Measurements from ENCODE around the gene ST6GALNAC2.
"Not testable (repeated sequence)": the region's sequence is repeated elsewhere in the genome, so short reads cannot be mapped to it uniquely, and the experiment has no call there.

Gene ST6GALNAC2

GRCh38 chr17:76534831-76535732 is 50.6 kb downstream of the ST6GALNAC2 start:
- Histone ChIP-seq H3K4me1 (ENCODE audit: control insufficient read depth, insufficient read depth, low read length) (peaks cover 4% of the 10 kb centered on the region), H3K9ac (ENCODE audit: low read depth, low read length) (no peak overlapping the region), H3K36me3 (ENCODE audit: control insufficient read depth, insufficient read depth, low read length) (no peaks in the 10 kb centered on the region), H3K9me3 (ENCODE audit: control insufficient read depth, insufficient read depth, low read length) (no peaks in the 10 kb centered on the region), H3K27me3 (ENCODE audit: control insufficient read depth, insufficient read depth, low read length) (peaks cover 31% of the 10 kb centered on the region), H3K4me3 (ENCODE audit: low read depth, low read length) (no peak overlapping the region)

GRCh38 chr17:76533640-76534359 is 51.9 kb downstream of the ST6GALNAC2 start:
- H3K27me3 ChIP-seq (ENCODE audit: control insufficient read depth, insufficient read depth, low read length), result peaks cover 21% of the 10 kb centered on the region
- not testable (repeated sequence) for H3K4me3 ChIP-seq (ENCODE audit: low read depth, low read length); H3K36me3 ChIP-seq (ENCODE audit: control insufficient read depth, insufficient read depth, low read length); H3K9me3 ChIP-seq (ENCODE audit: control insufficient read depth, insufficient read depth, low read length); H3K9ac ChIP-seq (ENCODE audit: low read depth, low read length); H3K4me1 ChIP-seq (ENCODE audit: control insufficient read depth, insufficient read depth, low read length)

- H3K27me3 ChIP-seq (ENCODE audit: control insufficient read depth, insufficient read depth, low read length), result peaks cover 13% of the 10 kb centered on the region
- no peak overlapping the region for H3K4me3 ChIP-seq (ENCODE audit: low read depth, low read length)
- no peaks in the 10 kb centered on the region for H3K9me3 ChIP-seq (ENCODE audit: control insufficient read depth, insufficient read depth, low read length)
- no peaks in the 10 kb centered on the region for H3K4me1 ChIP-seq (ENCODE audit: control insufficient read depth, insufficient read depth, low read length)
- H3K9ac ChIP-seq (ENCODE audit: low read depth, low read length), result no peak overlapping the region
- no peaks in the 10 kb centered on the region for H3K36me3 ChIP-seq (ENCODE audit: control insufficient read depth, insufficient read depth, low read length)
Observed at GRCh38 chr17:76532072-76532651, 53.5 kb downstream of the ST6GALNAC2 start.

- Histone ChIP-seq H3K36me3 (ENCODE audit: control insufficient read depth, insufficient read depth, low read length) (no peaks in the 10 kb centered on the region), H3K9ac (ENCODE audit: low read depth, low read length) (no peak overlapping the region), H3K4me1 (ENCODE audit: control insufficient read depth, insufficient read depth, low read length) (no peaks in the 10 kb centered on the region), H3K27me3 (ENCODE audit: control insufficient read depth, insufficient read depth, low read length) (peaks cover 7% of the 10 kb centered on the region), H3K4me3 (ENCODE audit: low read depth, low read length) (no peak overlapping the region), H3K9me3 (ENCODE audit: control insufficient read depth, insufficient read depth, low read length) (no peaks in the 10 kb centered on the region)
Observed at GRCh38 chr17:76531486-76532038, 54.1 kb downstream of the ST6GALNAC2 start.

GRCh38 chr17:76530811-76531485 is 54.7 kb downstream of the ST6GALNAC2 start:
- H3K9me3 ChIP-seq (ENCODE audit: control insufficient read depth, insufficient read depth, low read length), result no peaks in the 10 kb centered on the region
- no peaks in the 10 kb centered on the region for H3K36me3 ChIP-seq (ENCODE audit: control insufficient read depth, insufficient read depth, low read length)
- H3K27me3 ChIP-seq (ENCODE audit: control insufficient read depth, insufficient read depth, low read length), result peaks cover under 1% of the 10 kb centered on the region
- H3K4me1 ChIP-seq (ENCODE audit: control insufficient read depth, insufficient read depth, low read length), result no peaks in the 10 kb centered on the region
- no peak overlapping the region for H3K4me3 ChIP-seq (ENCODE audit: low read depth, low read length)
- H3K9ac ChIP-seq (ENCODE audit: low read depth, low read length), result no peak overlapping the region

- no peak overlapping the region for H3K9ac ChIP-seq (ENCODE audit: low read depth, low read length)
- no peaks in the 10 kb centered on the region for H3K9me3 ChIP-seq (ENCODE audit: control insufficient read depth, insufficient read depth, low read length)
- H3K4me1 ChIP-seq (ENCODE audit: control insufficient read depth, insufficient read depth, low read length), result no peaks in the 10 kb centered on the region
- no peaks in the 10 kb centered on the region for H3K27me3 ChIP-seq (ENCODE audit: control insufficient read depth, insufficient read depth, low read length)
- H3K4me3 ChIP-seq (ENCODE audit: low read depth, low read length), result no peak overlapping the region
- no peaks in the 10 kb centered on the region for H3K36me3 ChIP-seq (ENCODE audit: control insufficient read depth, insufficient read depth, low read length)
Observed at GRCh38 chr17:76530095-76530723, 55.5 kb downstream of the ST6GALNAC2 start.

DNA sequence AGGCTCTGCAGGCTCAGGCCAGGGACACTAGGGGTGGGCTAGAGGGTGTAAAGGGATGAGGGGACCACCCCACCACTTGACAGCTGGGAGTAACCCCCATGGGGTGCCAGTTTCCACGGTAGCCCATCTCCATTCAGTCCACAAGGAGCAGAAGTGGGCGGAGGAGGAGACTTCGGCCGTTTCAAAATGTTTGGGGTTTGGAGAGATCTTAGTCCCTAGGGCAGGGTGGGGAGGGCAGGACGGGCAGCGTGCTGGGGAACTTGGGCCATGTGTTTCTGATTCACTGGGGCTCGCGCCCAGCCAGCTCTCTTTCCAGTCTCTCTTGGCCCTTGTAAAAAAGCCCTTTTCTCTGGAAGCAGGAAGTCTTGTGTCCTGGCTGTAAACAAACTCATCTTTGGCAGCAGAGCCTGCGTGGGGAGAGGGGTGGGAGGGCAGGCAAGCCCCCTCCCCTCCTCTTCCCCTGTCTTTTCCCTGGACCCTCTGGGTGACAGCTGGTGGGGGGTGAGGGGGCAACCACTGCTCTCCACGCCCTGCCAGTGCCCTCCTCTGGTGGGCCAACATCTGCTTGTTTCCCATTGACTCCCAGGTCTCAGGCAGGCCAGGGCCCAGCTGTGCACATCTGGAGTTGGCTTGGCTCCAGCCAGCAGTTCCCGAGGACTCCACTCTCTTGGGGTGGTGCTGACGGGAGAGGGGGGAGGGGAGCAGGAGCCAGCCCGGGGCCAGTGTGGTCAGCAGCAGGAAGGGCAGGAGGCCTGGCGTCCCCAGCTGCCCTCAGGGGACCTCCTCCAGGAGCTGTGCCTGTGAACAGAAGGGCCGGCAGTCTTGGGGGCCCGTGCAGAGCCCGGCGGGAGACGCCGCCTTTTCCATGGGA is 56.2 kb downstream of the ST6GALNAC2 start:
- H3K9me3 ChIP-seq (ENCODE audit: control insufficient read depth, insufficient read depth, low read length), result no peaks in the 10 kb centered on the region
- H3K9ac ChIP-seq (ENCODE audit: low read depth, low read length), result no peak overlapping the region
- H3K36me3 ChIP-seq (ENCODE audit: control insufficient read depth, insufficient read depth, low read length), result no peaks in the 10 kb centered on the region
- no peaks in the 10 kb centered on the region for H3K27me3 ChIP-seq (ENCODE audit: control insufficient read depth, insufficient read depth, low read length)
- no peaks in the 10 kb centered on the region for H3K4me1 ChIP-seq (ENCODE audit: control insufficient read depth, insufficient read depth, low read length)
- no peak overlapping the region for H3K4me3 ChIP-seq (ENCODE audit: low read depth, low read length)

- no peak overlapping the region for H3K4me3 ChIP-seq (ENCODE audit: low read depth, low read length)
- no peaks in the 10 kb centered on the region for H3K36me3 ChIP-seq (ENCODE audit: control insufficient read depth, insufficient read depth, low read length)
- H3K27me3 ChIP-seq (ENCODE audit: control insufficient read depth, insufficient read depth, low read length), result peaks cover under 1% of the 10 kb centered on the region
- no peaks in the 10 kb centered on the region for H3K4me1 ChIP-seq (ENCODE audit: control insufficient read depth, insufficient read depth, low read length)
- no peaks in the 10 kb centered on the region for H3K9me3 ChIP-seq (ENCODE audit: control insufficient read depth, insufficient read depth, low read length)
- no peak overlapping the region for H3K9ac ChIP-seq (ENCODE audit: low read depth, low read length)
Observed at GRCh38 chr17:76528528-76529223, 57.0 kb downstream of the ST6GALNAC2 start.

DNA sequence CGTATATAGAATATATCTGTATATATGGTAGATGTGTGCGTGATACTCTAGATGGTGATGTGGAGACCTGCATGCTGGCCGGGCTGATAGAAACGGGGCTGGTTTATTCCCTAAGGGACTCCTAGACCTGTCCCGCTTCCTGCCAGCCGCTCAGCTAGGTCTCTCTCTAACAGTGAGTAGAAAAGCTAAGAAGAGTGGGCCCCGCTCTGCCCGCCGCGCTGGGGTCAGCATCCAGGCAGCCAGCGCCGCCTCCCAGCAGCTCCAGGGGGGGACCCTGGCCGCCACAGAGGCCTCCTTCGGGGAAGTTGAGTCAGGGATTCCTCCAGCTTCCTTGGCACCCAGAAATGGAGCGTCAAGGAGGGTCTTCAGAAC is 57.5 kb downstream of the ST6GALNAC2 start:
- no peaks in the 10 kb centered on the region for H3K9me3 ChIP-seq (ENCODE audit: control insufficient read depth, insufficient read depth, low read length)
- H3K4me1 ChIP-seq (ENCODE audit: control insufficient read depth, insufficient read depth, low read length), result no peaks in the 10 kb centered on the region
- H3K9ac ChIP-seq (ENCODE audit: low read depth, low read length), result no peak overlapping the region
- H3K36me3 ChIP-seq (ENCODE audit: control insufficient read depth, insufficient read depth, low read length), result no peaks in the 10 kb centered on the region
- H3K4me3 ChIP-seq (ENCODE audit: low read depth, low read length), result no peak overlapping the region
- H3K27me3 ChIP-seq (ENCODE audit: control insufficient read depth, insufficient read depth, low read length), result peaks cover 5% of the 10 kb centered on the region

DNA sequence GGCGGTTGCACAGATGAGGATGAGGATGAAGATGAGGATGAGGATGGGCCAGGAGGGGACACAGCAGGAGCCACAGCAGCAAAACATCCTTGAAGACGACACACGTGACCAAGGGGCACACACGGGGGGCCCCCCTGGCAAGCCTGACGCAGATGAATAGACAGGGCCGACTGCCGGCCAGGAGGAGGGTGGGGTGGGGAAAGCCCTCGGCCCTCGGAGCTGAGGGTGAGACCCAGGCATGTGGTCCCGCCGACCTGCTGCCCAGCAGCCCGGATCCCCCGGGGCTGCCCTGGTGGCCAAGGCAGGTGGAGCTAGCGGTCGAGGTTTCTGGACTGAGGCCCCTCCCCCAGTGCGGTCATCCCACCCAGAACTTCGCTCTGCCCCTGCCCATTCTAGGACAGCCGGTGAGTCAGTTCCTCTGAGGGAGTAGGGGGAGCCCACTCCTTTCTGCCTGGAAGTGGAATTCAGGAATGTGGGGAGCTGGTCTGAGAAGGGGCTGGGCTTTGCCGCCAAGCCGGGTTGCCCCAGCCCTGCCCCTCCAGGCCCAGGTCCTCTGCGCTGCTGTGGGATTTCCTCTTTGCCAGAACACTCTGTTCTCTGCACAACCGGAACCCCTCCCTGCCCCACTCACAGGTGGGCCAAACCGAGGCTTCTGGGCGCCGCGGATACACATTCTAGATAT is 58.1 kb downstream of the ST6GALNAC2 start:
- H3K4me3 ChIP-seq (ENCODE audit: low read depth, low read length), result no peak overlapping the region
- H3K9me3 ChIP-seq (ENCODE audit: control insufficient read depth, insufficient read depth, low read length), result no peaks in the 10 kb centered on the region
- H3K4me1 ChIP-seq (ENCODE audit: control insufficient read depth, insufficient read depth, low read length), result no peaks in the 10 kb centered on the region
- no peak overlapping the region for H3K9ac ChIP-seq (ENCODE audit: low read depth, low read length)
- no peaks in the 10 kb centered on the region for H3K36me3 ChIP-seq (ENCODE audit: control insufficient read depth, insufficient read depth, low read length)
- peaks cover 5% of the 10 kb centered on the region for H3K27me3 ChIP-seq (ENCODE audit: control insufficient read depth, insufficient read depth, low read length)

Data from iPS-15b (cell line).